ENCODE results near the gene DLGAP1.
A peak's percentile ranks its signal among the peaks of the same experiment; 100 is the strongest.

DLGAP1 gene

DNA sequence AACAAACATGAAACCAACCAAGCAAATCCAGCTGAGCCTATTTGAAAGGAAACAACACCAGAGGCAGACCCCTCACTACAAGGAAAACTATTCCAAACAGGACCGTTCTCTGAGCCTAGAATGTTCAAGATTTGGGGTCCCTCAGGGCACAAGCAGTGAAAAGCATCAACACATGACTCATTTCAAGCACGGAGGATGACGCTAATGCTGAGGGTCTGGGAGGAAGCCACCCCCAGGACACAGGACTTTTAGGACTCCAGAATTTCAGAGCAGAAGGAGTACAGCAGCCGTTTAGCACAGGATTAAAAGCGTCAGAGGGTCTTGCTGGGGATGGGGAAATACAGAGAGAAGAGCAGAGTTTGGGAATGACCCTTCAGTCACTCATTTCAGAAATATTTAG is 168.9 kb downstream of the DLGAP1 start:
- TF ChIP-seq, protein P1, sequence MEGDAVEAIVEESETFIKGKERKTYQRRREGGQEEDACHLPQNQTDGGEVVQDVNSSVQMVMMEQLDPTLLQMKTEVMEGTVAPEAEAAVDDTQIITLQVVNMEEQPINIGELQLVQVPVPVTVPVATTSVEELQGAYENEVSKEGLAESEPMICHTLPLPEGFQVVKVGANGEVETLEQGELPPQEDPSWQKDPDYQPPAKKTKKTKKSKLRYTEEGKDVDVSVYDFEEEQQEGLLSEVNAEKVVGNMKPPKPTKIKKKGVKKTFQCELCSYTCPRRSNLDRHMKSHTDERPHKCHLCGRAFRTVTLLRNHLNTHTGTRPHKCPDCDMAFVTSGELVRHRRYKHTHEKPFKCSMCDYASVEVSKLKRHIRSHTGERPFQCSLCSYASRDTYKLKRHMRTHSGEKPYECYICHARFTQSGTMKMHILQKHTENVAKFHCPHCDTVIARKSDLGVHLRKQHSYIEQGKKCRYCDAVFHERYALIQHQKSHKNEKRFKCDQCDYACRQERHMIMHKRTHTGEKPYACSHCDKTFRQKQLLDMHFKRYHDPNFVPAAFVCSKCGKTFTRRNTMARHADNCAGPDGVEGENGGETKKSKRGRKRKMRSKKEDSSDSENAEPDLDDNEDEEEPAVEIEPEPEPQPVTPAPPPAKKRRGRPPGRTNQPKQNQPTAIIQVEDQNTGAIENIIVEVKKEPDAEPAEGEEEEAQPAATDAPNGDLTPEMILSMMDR (IDR thresholded peaks at IDR 0.05; ENCODE audit: borderline replicate concordance, control extremely low read depth, extremely low read depth, insufficient read depth, missing control alignments) = no peak
- no peak for DNase-seq (ENCODE audit: low spot score)
- in situ Hi-C loops (cut with MboI; ENCODE audit: low sequenced_read_pairs, unreplicated experiment) = no loop called here

DNA sequence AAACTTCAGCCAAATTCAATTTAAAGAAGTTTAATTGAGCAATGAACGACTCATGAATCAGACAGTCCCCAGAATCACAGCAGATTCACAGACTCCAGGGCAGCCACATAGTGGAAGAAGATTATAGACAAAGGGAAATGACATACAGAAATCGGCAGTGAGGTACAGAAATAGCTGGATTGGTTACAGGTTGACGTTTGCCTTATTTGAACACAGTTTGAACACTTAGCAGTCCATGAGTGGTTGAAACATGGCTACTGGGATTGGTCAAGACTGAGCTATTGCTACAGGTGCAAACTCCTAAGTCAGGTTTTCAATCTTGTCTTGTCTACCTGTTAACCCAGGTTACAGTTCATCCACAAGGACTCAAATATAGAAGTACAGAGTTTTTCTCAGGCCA is 169.6 kb downstream of the DLGAP1 start:
- TF ChIP-seq, protein P1 (IDR thresholded peaks at IDR 0.05; ENCODE audit: borderline replicate concordance, control extremely low read depth, extremely low read depth, insufficient read depth, missing control alignments) = no peak
- in situ Hi-C loops (cut with MboI; ENCODE audit: low sequenced_read_pairs, unreplicated experiment) = no loop called here
- no peak for DNase-seq (ENCODE audit: low spot score)

DNA sequence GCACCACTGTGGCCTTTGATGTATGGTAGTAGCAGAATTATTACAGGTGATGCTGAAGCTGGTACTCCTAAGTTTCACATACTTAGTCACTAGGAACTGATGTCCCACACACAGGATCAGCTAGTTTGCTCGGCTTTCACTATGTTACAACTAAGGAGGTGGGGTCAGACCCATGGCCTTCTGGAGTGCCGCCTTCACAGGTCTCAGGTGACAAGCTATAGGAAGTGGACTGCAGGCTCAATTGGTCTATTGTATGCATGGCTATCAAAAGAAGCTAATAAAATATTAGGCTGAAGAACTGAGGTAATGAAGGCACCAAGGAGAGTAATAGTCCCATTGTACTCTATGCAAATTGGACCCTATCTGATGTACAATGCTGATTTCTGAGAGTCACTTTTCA is 170.6 kb downstream of the DLGAP1 start:
- TF ChIP-seq, protein P1 (IDR thresholded peaks at IDR 0.05; ENCODE audit: borderline replicate concordance, control extremely low read depth, extremely low read depth, insufficient read depth, missing control alignments) = no peak
- DNase-seq (ENCODE audit: low spot score) = no peak
- in situ Hi-C loops (cut with MboI; ENCODE audit: low sequenced_read_pairs, unreplicated experiment) = no loop called here

DNA sequence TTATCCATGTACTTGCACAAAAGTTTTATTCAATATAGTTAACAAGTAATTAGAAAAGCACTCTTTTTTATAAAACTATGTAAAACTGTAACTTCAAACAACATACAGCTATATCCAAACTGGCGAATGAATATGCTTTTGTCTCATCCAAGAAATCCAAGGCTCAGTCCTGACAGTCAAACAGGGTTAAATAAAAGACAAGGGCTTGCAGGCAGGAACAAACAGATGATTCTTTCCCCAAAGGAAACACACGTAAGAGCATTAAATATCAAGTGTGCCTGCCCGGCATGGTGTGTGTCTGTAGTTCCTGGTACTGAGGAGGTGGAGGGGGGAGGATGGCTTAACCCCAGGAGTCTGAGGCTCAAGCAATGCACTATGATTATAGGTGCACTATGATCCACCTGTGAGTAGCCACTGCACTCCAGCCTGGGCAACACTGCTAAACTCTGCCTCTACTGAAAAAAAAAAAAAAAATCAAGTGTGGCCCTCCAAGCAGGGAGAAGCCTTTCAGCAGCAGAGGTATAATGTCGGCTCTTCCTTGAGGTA is 171.3 kb downstream of the DLGAP1 start:
- no peak for DNase-seq (ENCODE audit: low spot score)
- TF ChIP-seq, protein P1 (IDR thresholded peaks at IDR 0.05; ENCODE audit: borderline replicate concordance, control extremely low read depth, extremely low read depth, insufficient read depth, missing control alignments) = no peak
- in situ Hi-C loops (cut with MboI; ENCODE audit: low sequenced_read_pairs, unreplicated experiment) = no loop called here

DNA sequence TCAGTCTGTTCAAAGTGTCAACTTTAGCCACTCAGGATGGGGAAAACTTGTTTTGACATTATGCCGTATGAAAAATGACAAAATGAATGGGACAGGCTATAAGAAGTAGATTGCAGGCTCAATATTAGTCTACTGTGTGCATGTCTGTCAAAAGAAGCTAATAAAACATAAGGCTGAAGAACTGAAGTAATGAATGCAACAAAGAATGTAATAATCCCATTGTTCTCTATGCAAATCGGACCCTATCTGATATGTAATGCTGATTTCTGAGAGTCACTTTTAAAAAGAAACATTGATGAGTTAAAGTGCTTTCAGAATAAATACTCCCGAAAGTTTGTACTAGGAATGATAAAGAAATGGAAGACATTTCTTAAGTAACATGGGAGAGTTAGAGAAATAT is 172.2 kb downstream of the DLGAP1 start:
- no peak for DNase-seq (ENCODE audit: low spot score)
- in situ Hi-C loops (cut with MboI; ENCODE audit: low sequenced_read_pairs, unreplicated experiment) = no loop called here
- TF ChIP-seq, protein P1 (IDR thresholded peaks at IDR 0.05; ENCODE audit: borderline replicate concordance, control extremely low read depth, extremely low read depth, insufficient read depth, missing control alignments) = no peak

DNA sequence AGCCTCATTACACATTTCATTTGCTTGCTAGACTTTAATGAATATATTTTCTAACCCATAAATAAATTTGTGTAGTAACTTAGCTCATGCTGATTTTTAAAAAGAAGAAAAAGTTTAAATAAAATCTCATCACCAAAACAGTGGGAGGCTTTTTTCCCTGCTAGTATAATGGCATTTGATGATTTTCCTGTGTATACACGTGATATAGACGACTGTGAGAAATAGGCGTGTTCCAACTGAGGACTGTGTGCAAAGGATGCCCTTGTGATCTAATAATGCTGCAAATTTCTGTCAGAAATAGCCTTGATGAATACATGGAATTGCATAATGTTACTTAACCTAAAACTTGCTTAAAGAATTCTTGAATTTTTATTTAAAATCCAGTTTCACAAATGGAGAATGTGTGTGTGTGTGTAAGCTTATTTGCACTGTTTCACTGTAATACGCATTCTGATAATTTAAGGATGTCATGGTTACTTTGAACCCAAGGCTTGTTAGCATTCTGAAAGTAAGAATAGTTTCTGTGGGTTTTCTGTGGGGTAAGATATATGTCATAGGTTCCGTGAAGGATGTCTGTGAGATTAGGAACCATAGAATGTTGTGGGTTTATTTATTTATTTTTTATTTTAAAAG is 178.0 kb downstream of the DLGAP1 start:
- in situ Hi-C loops (cut with MboI; ENCODE audit: low sequenced_read_pairs, unreplicated experiment) = no loop called here
- TF ChIP-seq, protein P1 (IDR thresholded peaks at IDR 0.05; ENCODE audit: borderline replicate concordance, control extremely low read depth, extremely low read depth, insufficient read depth, missing control alignments) = no peak
- DNase-seq (ENCODE audit: low spot score) = peak; percentile 18
